H1 (cell line): ENCODE results near the gene ITPKB. TPM values are rescaled to one million over a fixed set of nuclear protein-coding genes. Genes with fewer than 3 reads are reported as not detected.

ENCODE experiments used
- CTCF ChIA-PET: fragments of 300-600 bp; sonication (Branson Sonifier 250); formaldehyde crosslinking; loops from one replicate; lab custom pipeline; 2021; ENCODE audit not compliant: partially characterized antibody; lab: Charles Lee
- POLR2A ChIA-PET: fragments of 300-600 bp; sonication (Branson Sonifier 250); formaldehyde crosslinking; loops from one replicate; lab custom pipeline; 2021; ENCODE audit warnings: inconsistent platforms; ENCODE audit not compliant: partially characterized antibody; lab: Charles Lee
- DNase-seq, 2 experiments: peaks; one replicate each; pipeline versions ENCODE4 v3.0.0 to v3.0.0-alpha.2; 2010 to 2022; ENCODE audit warnings: low spot score in 2 of 2, low read depth in 1 of 2, mixed read lengths in 1 of 2
- FAIRE-seq: peaks from 2 replicates; lab custom pipeline; 2011; peaks lifted over from hg19 to GRCh38; lab: Jason Lieb, UNC
- H2AFZ ChIP-seq: 2 replicates; pipeline ENCODE4 v1.8.1; 2012; ENCODE audit warnings: low read length, inconsistent platforms
- H2AK5ac ChIP-seq: 2 replicates; pipeline ENCODE4 v1.6.1; 2013; ENCODE audit warnings: low read depth, low read length
- H2BK120ac ChIP-seq: replicated peaks from 2 replicates; pipeline ENCODE3; 2013; ENCODE audit warnings: low read depth, low read length, inconsistent platforms
- H2BK12ac ChIP-seq: 2 replicates; pipeline ENCODE4 v1.6.1; 2013; ENCODE audit warnings: low read depth, low read length
- H2BK15ac ChIP-seq: 2 replicates; pipeline ENCODE4 v1.6.1; 2013; ENCODE audit warnings: low read length
- H2BK20ac ChIP-seq: 2 replicates; pipeline ENCODE4 v1.6.1; 2013; ENCODE audit warnings: low read length
- H2BK5ac ChIP-seq: 2 replicates; pipeline ENCODE4 v1.6.1; 2013; ENCODE audit warnings: low read depth, low read length
- H3K14ac ChIP-seq: 2 replicates; pipeline ENCODE4 v1.6.1; 2013; ENCODE audit warnings: inconsistent platforms; ENCODE audit not compliant: insufficient read length
- H3K18ac ChIP-seq: 2 replicates; pipeline ENCODE4 v1.6.1; 2013; ENCODE audit warnings: low read length; ENCODE audit errors: extremely low read depth
- H3K23ac ChIP-seq: 2 replicates; pipeline ENCODE4 v1.6.1; 2013; ENCODE audit warnings: inconsistent platforms; ENCODE audit not compliant: insufficient read length
- H3K23me2 ChIP-seq: 2 replicates; pipeline ENCODE4 v1.6.1; 2013; ENCODE audit warnings: low read depth, low read length
- H3K27ac ChIP-seq: 2 replicates; pipeline ENCODE4 v1.6.1; 2011; ENCODE audit warnings: low read depth, low read length, inconsistent platforms
- H3K27me3 ChIP-seq, 4 experiments: replicated peaks in 1 of 4; 1 replicate in 1 of 4; 2 replicates in 3 of 4; pipeline versions ENCODE4 v1.6.1 to v1.8.1; 2011 to 2013; ENCODE audit warnings: low read length in 3 of 4, mild to moderate bottlenecking in 3 of 4, inconsistent platforms in 2 of 4, mixed read lengths in 2 of 4, moderate library complexity in 1 of 4; ENCODE audit not compliant: control insufficient read depth in 3 of 4, insufficient read depth in 3 of 4; ENCODE audit errors: extremely low read depth in 1 of 4
- H3K36me3 ChIP-seq, 4 experiments: 2 replicates each; pipeline versions ENCODE4 v1.6.1 to v1.8.1; 2011 to 2013; ENCODE audit warnings: mild to moderate bottlenecking in 4 of 4, low read length in 3 of 4, moderate library complexity in 2 of 4, control low read depth in 1 of 4, inconsistent platforms in 1 of 4; ENCODE audit not compliant: insufficient read depth in 4 of 4, control insufficient read depth in 2 of 4
- H3K4ac ChIP-seq: replicated peaks from 2 replicates; pipeline ENCODE3; 2013; ENCODE audit warnings: low read length, low read depth, mixed read lengths, inconsistent platforms; ENCODE audit not compliant: insufficient read length
- H3K4me1 ChIP-seq, 4 experiments: replicated peaks in 1 of 4; 1 replicate in 1 of 4; 2 replicates in 3 of 4; pipeline versions ENCODE4 v1.6.1 to v1.8.1; 2011 to 2013; ENCODE audit warnings: low read length in 3 of 4, inconsistent platforms in 2 of 4, mixed read lengths in 1 of 4; ENCODE audit not compliant: insufficient read depth in 4 of 4, control insufficient read depth in 3 of 4
- H3K4me2 ChIP-seq, 2 experiments: 2 replicates each; pipeline versions ENCODE4 v1.6.1 to v1.8.1; 2011 to 2013; ENCODE audit warnings: low read depth in 2 of 2, low read length in 2 of 2, control low read depth in 1 of 2, inconsistent platforms in 1 of 2, mild to moderate bottlenecking in 1 of 2; ENCODE audit not compliant: insufficient read depth in 1 of 2
- H3K4me3 ChIP-seq, 4 experiments: fragments of 200-600, 300-600 bp in 1 of 4; sonication (generic), shearing (Covaris generic), sonication (Bioruptor Twin) in 1 of 4; 2 replicates each; pipeline versions ENCODE4 v1.5.1 to v1.8.1; 2011 to 2016; ENCODE audit warnings: low read length in 4 of 4, low read depth in 3 of 4, control low read depth in 2 of 4, inconsistent platforms in 2 of 4, mild to moderate bottlenecking in 2 of 4, mixed read lengths in 1 of 4, moderate library complexity in 1 of 4; ENCODE audit not compliant: insufficient read depth in 2 of 4; ENCODE audit errors: extremely low read depth in 1 of 4
- H3K56ac ChIP-seq: replicated peaks from 2 replicates; pipeline ENCODE3; 2013; ENCODE audit warnings: low read depth, mild to moderate bottlenecking, mixed read lengths, low read length, inconsistent platforms; ENCODE audit not compliant: insufficient read length
- H3K79me1 ChIP-seq: 2 replicates; pipeline ENCODE4 v1.6.1; 2013; ENCODE audit warnings: low read depth, low read length, control low read depth
- H3K79me2 ChIP-seq, 2 experiments: 2 replicates each; pipeline versions ENCODE4 v1.6.1 to v1.8.1; 2012 to 2013; ENCODE audit warnings: low read length in 2 of 2, mild to moderate bottlenecking in 2 of 2, inconsistent platforms in 1 of 2; ENCODE audit not compliant: insufficient read depth in 2 of 2, control insufficient read depth in 1 of 2
- H3K9ac ChIP-seq, 4 experiments: replicated peaks in 1 of 4; 1 replicate in 1 of 4; 2 replicates in 3 of 4; pipeline versions ENCODE4 v1.6.1 to v1.8.1; 2011 to 2013; ENCODE audit warnings: low read depth in 3 of 4, low read length in 3 of 4, control low read depth in 2 of 4, mild to moderate bottlenecking in 2 of 4, moderate library complexity in 2 of 4, inconsistent platforms in 1 of 4; ENCODE audit errors: extremely low read depth in 1 of 4
- H3K9me3 ChIP-seq, 2 experiments: 2 replicates each; pipeline versions ENCODE4 v1.6.1 to v1.8.1; 2012 to 2013; ENCODE audit warnings: mild to moderate bottlenecking in 2 of 2, moderate library complexity in 2 of 2, control low read depth in 1 of 2, inconsistent platforms in 1 of 2, low read depth in 1 of 2, low read length in 1 of 2, mixed read lengths in 1 of 2; ENCODE audit not compliant: insufficient read depth in 2 of 2
- H4K20me1 ChIP-seq, 2 experiments: replicated peaks in 1 of 2; 2 replicates each; pipeline versions ENCODE3 to v1.8.1; 2011 to 2013; ENCODE audit warnings: inconsistent platforms in 2 of 2, low read length in 2 of 2, mild to moderate bottlenecking in 1 of 2; ENCODE audit not compliant: insufficient read depth in 2 of 2, control insufficient read depth in 1 of 2
- H4K5ac ChIP-seq: 2 replicates; pipeline ENCODE4 v1.6.1; 2013; ENCODE audit warnings: low read length, low read depth, mixed read lengths, inconsistent platforms; ENCODE audit not compliant: insufficient read length
- H4K8ac ChIP-seq: 2 replicates; pipeline ENCODE4 v1.8.0; 2013; ENCODE audit warnings: mild to moderate bottlenecking, moderate library complexity, low read length, inconsistent platforms; ENCODE audit not compliant: insufficient read depth; ENCODE audit errors: extremely low read depth
- H4K91ac ChIP-seq: replicated peaks from 2 replicates; pipeline ENCODE3; 2013; ENCODE audit warnings: low read length, mixed read lengths, inconsistent platforms; ENCODE audit not compliant: insufficient read length
- CHD2 ChIP-seq: IDR thresholded peaks from 2 replicates; pipeline ENCODE4 v1.6.1; 2012; ENCODE audit warnings: low read length, improper control_type of control experiment
- GTF2F1 ChIP-seq: IDR thresholded peaks from 2 replicates; pipeline ENCODE4 v1.6.1; 2012; ENCODE audit warnings: low read depth, low read length, improper control_type of control experiment, borderline replicate concordance
- JUN ChIP-seq: IDR thresholded peaks from 2 replicates; pipeline ENCODE4 v1.6.1; 2011; ENCODE audit warnings: low read depth, mild to moderate bottlenecking, improper control_type of control experiment, low read length
- MAFK ChIP-seq: IDR thresholded peaks from 2 replicates; pipeline ENCODE4 v1.6.1; 2012; ENCODE audit warnings: low read depth, mild to moderate bottlenecking, improper control_type of control experiment, low read length
- TAF7 ChIP-seq: optimal IDR thresholded peaks from 2 replicates; pipeline ENCODE3; 2011; ENCODE audit warnings: low read depth, mild to moderate bottlenecking, inconsistent platforms, low read length, moderate library complexity, borderline replicate concordance
- WGBS, 2 experiments: shearing (Covaris generic) in 1 of 2; methylation state at CpG; one replicate each; pipeline versions ENCODE4 v1.1.6 to v1.1.7; 2013 to 2015; ENCODE audit warnings: low lambda C conversion rate in 2 of 2, mixed read lengths in 2 of 2, inconsistent platforms in 1 of 2, low coverage in 1 of 2, missing lambda C conversion rate in 1 of 2; ENCODE audit not compliant: insufficient replicate concordance in 2 of 2, insufficient coverage in 1 of 2, insufficient read length in 1 of 2; ENCODE audit errors: extremely low coverage in 1 of 2, missing lambda C conversion rate in 1 of 2; 5-methylcytosine and 5-hydroxymethylcytosine counted together
- polyA plus RNA-seq, 7 experiments: library from polyadenylated mRNA; depleted of rRNA in 3 of 7; stranded (reverse) in 5 of 7; unstranded in 2 of 7; fragments of >200 nt in 5 of 7; fragments of 200-250 nt in 2 of 7; gene quantifications; 1 replicate in 5 of 7; 2 replicates in 1 of 7; 4 replicates in 1 of 7; pipeline versions ENCODE4 v1.2.1 to v1.2.3, GENCODE V29; 2011 to 2013; ENCODE audit warnings: missing spikeins in 2 of 7, mixed read lengths in 2 of 7
- total RNA-seq: library from RNA; stranded (reverse); fragmentation: NEBNext Ultra II Directional; extraction: Animal tissue kit (Norgen Biotek cat#: 25700); gene quantifications from 2 replicates; pipeline ENCODE4 v1.2.1, GENCODE V29; 2021
- TF ChIP-seq, protein P1 (sequence below): IDR thresholded peaks from 2 replicates; pipeline ENCODE4 v1.6.1; 2012; ENCODE audit warnings: inconsistent platforms

ITPKB gene
- total and polyA plus RNA-seq, 2 of the 8 experiments (the other 6 are each of a cell fraction or from before 2014, with no cell fraction given): 1.7 to 4.8 TPM

- Histone ChIP-seq H2BK5ac (no peak overlapping the region), H3K4me2 (no peak overlapping the region), H2AFZ (no peak overlapping the region), H3K79me1 (no peaks in the 10 kb centered on the region), H3K18ac (no peak overlapping the region), H2BK120ac (no peak overlapping the region), H3K23me2 (no peaks in the 10 kb centered on the region; the same call in 1 of the 2 replicates), H2BK12ac (no peak overlapping the region), H4K91ac (no peak overlapping the region), H3K36me3 (no peaks in the 10 kb centered on the region), H4K8ac (no peak overlapping the region), H3K23ac (no peak overlapping the region), H4K20me1 (no peaks in the 10 kb centered on the region), H2BK15ac (no peak overlapping the region), H4K5ac (no peak overlapping the region), H3K27ac (no peak overlapping the region), H3K4me1 (peaks cover 0 to 2% (median 0%) of the 10 kb centered on the region in 4 experiments; a peak in 1 of 7 replicates), H3K14ac (no peak overlapping the region), H3K56ac (no peak overlapping the region), H3K27me3 (no peaks in the 10 kb centered on the region), H2BK20ac (no peak overlapping the region), H3K4me3 (no peak overlapping the region), H2AK5ac (no peak overlapping the region), H3K79me2 (no peaks in the 10 kb centered on the region), H3K9me3 (no peaks in the 10 kb centered on the region), H3K9ac (no peak overlapping the region), H3K4ac (no peak overlapping the region)
- DNase-seq (no peak), FAIRE-seq (no peak)
- no peak for TF ChIP-seq GTF2F1
- TF ChIP-seq CHD2: no peak
- TF ChIP-seq MAFK: no peak
- TF ChIP-seq, protein P1, sequence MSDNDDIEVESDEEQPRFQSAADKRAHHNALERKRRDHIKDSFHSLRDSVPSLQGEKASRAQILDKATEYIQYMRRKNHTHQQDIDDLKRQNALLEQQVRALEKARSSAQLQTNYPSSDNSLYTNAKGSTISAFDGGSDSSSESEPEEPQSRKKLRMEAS: no peak
- no peak for TF ChIP-seq TAF7
- TF ChIP-seq JUN: no peak
- ChIA-PET POLR2A (interaction anchor here (0.6 kb wide), 2 partner anchors 33 to 384 kb away, joined by 3 to 4 read pairs; no protein-coding TSS in a partner anchor), CTCF (interaction anchor here (0.9 kb wide), 1 partner anchor 152 kb away, joined by 4 read pairs; no protein-coding TSS in a partner anchor)
- 94% methylated on average over 5 of the region's 5 CpGs; no CpG with 5 or more reads in 1 of the 2 experiments for WGBS, 2 experiments
Observed at GRCh38 chr1:226778657-226779058, 39.6 kb upstream of the ITPKB start.
